AG10803 (cell line): ENCODE results near the gene MYPN.
A peak's percentile ranks its signal among the peaks of the same experiment; 100 is the strongest.

ENCODE experiments used
- DNase-seq: peaks from one replicate; pipeline ENCODE4 v3.0.0; 2010; ENCODE audit warnings: low read depth
- H3K4me3 ChIP-seq: 2 replicates; pipeline ENCODE4 v1.5.1; 2011; ENCODE audit warnings: mild to moderate bottlenecking, low read length, control low read depth
- TF ChIP-seq, protein P1 (sequence below): conservative IDR thresholded peaks from 2 replicates; pipeline ENCODE4 v1.5.1; 2011; ENCODE audit warnings: mild to moderate bottlenecking, low read length, control low read depth, inconsistent platforms

MYPN gene

DNA sequence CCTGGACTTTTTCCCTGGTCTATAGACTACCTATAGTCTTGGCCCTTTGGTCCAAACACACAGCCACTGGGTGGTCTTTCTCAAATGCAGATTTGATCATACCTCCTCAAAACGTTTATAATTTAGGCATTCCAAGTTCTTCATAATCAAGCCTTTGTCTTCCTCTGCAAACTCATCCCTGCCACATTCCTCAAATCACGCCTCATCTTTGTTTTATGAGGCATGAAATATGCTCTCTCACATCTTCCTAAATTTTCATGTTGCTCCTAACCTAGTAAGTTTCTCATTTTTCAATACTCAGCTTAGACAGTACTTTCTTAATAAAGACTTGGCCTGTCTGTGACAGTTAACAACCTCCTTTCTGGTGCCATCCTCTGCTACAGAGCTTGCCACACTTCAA is 23.3 kb upstream of the MYPN start:
- DNase-seq = peak; percentile 52
- H3K4me3 ChIP-seq = no peak overlapping the region
- TF ChIP-seq, protein P1, sequence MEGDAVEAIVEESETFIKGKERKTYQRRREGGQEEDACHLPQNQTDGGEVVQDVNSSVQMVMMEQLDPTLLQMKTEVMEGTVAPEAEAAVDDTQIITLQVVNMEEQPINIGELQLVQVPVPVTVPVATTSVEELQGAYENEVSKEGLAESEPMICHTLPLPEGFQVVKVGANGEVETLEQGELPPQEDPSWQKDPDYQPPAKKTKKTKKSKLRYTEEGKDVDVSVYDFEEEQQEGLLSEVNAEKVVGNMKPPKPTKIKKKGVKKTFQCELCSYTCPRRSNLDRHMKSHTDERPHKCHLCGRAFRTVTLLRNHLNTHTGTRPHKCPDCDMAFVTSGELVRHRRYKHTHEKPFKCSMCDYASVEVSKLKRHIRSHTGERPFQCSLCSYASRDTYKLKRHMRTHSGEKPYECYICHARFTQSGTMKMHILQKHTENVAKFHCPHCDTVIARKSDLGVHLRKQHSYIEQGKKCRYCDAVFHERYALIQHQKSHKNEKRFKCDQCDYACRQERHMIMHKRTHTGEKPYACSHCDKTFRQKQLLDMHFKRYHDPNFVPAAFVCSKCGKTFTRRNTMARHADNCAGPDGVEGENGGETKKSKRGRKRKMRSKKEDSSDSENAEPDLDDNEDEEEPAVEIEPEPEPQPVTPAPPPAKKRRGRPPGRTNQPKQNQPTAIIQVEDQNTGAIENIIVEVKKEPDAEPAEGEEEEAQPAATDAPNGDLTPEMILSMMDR = no peak

DNA sequence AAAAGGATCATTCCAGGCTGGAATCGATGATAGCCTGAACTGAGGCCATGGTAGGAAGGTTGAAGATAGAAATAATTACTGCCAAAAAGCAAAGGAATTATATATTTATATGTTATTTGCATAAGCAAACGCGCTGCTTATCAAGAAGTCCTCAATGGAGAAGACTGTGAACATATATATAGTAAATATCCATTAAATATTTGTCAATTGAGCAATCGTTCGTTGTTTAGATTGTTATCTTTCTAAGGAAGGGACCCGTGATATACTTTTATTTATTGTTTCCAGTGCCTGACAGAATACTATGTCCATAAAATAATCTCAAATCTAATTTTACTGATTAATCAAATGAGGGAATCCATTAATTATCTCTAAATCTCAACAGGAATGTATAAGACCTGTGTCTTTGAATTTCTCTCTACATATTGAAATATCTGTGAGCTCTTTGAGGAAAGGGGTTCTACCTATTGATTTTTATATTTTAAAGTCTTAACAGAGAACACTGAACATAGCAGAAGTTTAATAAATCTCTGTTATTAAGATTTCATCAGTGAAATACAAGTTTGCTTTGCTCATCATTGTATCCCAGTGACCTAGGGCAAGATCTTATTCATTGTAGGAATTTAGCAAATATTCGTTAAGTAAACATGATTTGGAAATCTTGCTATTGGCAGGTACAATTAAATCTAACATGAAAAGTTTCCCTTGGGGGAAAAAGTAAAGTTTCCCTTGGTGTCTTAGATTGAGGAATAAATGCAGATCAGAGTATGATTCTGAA is 22.2 kb upstream of the MYPN start:
- TF ChIP-seq, protein P1 = no peak

DNA sequence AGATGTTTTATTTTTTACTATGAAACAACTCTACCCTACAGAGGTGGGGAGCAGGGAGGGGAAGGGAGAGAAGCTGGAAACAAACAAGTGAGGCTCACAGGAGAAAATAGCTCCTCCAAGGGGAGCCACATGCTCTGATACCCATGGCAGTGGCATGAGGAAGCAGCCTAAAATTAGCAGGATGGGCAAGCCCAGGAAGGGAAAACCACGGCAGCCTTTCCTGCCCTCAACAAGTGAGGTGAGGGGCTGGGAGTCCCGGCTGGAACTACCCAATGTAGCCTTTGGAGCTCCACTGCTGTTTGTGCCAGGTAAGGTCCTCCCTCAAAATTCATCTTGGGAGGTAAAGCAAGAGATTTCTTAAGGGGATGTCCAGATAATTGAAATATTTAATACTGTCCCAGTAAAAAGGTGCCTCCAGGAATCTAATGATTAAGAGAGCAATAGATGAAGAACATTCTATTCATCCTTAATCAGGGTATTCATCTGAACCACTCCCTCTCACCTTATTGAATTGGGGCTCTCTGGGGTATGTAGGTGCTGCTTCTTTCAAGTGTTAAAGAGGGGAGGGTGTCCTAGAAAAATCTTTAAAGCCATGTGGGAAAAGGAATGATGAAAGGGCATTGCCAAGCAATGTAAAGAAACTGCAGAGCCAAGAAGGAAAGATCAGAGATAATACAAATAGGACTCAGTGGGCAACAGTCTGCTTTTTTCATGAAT is 21.4 kb upstream of the MYPN start:
- TF ChIP-seq, protein P1 = no peak
- no peak overlapping the region for H3K4me3 ChIP-seq

More for the DNA sequence above, 22.2 kb upstream of the MYPN start:
- H3K4me3 ChIP-seq = no peak overlapping the region
- DNase-seq = no peak

DNA sequence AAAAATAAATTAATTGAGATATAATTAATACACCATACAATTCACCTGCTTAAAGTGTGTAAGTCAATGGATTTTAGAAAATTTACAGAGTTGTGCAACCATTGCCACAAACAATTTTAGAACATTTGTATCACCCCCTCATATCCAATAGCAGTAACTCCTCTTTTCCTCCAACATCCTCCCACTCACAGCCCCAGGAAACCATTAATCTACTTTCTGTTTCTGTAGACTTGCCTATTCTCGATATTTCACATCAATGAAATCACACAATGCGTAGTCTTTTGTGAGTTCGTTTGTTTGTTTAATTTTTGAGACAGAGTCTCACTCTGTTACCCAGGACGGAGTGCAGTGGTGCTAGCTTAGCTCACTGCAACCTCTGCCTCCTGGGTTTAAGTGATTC is 20.5 kb upstream of the MYPN start:
- no peak overlapping the region for H3K4me3 ChIP-seq
- TF ChIP-seq, protein P1 = no peak
- no peak for DNase-seq

More for the DNA sequence above, 21.4 kb upstream of the MYPN start:
- no peak for DNase-seq

- TF ChIP-seq, protein P1 = no peak
- H3K4me3 ChIP-seq = no peak overlapping the region
- no peak for DNase-seq
Observed at GRCh38 chr10:68090586-68090985, 18.7 kb upstream of the MYPN start.

DNA sequence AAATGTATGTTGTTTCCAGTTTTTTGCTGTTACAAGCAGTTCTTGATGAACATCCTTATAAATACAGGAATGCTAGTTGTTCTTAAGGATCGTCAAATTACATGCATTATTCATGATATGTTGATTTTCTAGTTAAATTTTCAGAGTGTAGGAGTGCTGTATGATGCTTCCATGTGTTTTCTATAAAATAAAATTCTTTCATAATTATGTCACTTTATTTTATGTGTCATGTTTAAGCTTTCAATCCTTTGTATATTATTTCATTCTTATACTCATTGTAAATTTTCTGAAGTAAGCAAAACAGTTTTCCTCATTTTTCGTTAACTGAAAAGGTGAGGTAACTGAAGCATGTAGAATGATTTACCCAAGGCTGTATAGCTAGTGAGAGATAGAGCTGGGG is 16.8 kb upstream of the MYPN start:
- TF ChIP-seq, protein P1 = no peak
- DNase-seq = no peak
- no peak overlapping the region for H3K4me3 ChIP-seq

- TF ChIP-seq, protein P1 = no peak
- peak; percentile 75 for DNase-seq
- H3K4me3 ChIP-seq = no peak overlapping the region
Observed at GRCh38 chr10:68095153-68095552, 14.1 kb upstream of the MYPN start.
